Right forelimb (tissue), 1 donor: ENCODE data around the gene MYBPC1.
"Not testable (repeated sequence)": the region's sequence is repeated elsewhere in the genome, so short reads cannot be mapped to it uniquely, and the experiment has no call there.

Source experiments
- DNase-seq: peaks from one replicate; pipeline ENCODE4 v3.0.0-alpha.2; 2018

Gene MYBPC1

DNA sequence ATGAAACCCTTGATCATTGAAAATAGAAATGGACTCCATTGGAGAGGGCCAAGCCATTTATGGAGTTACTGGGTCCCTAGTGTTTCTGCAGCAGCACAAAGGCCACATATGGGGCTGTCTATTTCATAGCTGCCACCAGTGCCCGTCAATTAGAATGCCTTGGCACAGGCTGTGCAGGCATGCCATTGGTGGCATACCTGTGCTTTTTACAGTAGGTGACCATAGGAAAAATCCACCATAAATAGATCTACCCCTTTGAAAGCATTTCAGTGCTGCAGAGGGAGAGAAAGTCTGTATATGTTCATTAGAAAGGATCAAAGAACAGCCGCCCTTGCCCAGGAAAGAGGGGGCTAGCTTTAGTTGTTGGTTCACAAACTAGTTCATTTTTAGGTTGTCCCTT lies 13.1 kb downstream of the MYBPC1 start:
- no peak for DNase-seq

DNA sequence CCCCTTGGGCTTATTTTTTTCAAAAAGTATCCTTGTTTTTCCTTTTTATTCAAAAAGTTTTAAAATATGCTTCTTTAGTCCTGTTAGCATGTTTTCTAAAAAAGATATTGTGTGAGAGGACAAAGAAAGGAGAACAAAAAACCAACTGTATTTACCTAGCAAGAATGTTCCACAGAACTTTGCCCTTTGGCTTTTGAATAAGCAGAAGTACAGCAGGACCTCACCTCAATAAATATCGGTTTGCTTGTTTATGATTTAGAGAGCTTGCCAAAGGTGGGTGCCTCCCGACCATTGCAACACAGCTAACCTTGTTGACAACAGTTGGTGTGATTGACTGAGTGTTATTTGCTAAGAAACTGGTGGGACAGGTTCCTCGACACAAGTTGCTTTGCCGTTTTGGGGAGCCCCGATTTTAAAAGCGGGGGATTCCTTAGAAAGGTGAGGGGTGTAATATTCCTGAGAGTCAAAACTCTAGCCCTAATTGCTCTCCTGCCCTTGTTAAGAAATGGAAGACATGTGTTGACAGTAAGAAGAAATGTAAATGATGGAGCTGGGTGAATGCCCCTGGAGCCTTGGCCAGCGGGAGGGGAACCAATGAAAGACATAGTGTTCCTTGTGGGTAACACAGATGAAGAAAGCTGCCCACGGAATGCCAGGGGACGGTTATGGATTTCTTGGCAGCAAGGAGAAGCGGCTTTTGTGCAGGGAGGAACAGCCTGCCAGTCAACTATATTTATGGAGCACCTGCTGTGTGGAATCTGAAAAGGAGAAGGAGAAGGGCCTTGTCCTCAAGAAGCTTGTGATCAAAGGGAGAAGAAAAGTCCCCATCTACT lies 13.7 kb downstream of the MYBPC1 start:
- DNase-seq = no peak

- DNase-seq = no peak
Measured at GRCh38 chr12:101609198-101609597, 14.4 kb downstream of the MYBPC1 start.

DNA sequence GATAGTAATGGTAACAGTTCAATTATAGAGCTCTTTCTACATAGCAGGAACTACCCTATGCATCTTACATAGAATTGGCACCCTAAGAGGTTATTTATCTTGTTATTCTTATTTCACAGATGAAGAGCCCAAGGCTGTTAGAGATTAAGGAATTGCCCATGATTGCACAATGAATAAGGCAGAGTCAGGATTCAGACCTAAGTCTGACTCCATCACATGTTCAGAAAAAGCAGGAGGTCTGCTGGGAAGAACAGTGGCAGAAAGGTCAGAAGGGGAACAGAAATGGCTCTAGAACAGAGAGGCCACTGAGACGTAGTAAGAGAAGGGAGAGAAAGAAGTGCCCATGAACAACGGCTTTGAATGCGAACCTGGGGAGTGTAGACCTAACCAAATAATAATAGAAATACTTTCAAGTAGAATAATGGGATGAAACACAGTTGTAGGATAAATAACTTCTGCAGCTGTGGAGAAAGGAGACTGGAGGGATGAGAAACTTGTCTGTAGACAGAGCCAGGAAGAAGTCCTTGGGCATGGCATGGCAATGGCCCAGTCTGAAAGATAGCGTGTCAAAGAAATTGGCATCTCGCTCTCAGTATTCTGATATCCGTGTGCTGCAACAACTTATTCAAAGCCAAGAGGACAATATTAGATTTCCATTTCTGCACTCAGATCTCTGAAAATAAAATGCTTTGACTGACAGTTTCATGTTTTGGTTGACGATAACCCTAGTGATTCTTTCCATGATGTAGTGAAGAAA lies 17.6 kb downstream of the MYBPC1 start:
- no peak for DNase-seq

GRCh38 chr12:101616027-101616494 lies 21.3 kb downstream of the MYBPC1 start:
- DNase-seq = no peak

GRCh38 chr12:101619026-101619786 lies 24.4 kb downstream of the MYBPC1 start:
- no peak for DNase-seq

DNA sequence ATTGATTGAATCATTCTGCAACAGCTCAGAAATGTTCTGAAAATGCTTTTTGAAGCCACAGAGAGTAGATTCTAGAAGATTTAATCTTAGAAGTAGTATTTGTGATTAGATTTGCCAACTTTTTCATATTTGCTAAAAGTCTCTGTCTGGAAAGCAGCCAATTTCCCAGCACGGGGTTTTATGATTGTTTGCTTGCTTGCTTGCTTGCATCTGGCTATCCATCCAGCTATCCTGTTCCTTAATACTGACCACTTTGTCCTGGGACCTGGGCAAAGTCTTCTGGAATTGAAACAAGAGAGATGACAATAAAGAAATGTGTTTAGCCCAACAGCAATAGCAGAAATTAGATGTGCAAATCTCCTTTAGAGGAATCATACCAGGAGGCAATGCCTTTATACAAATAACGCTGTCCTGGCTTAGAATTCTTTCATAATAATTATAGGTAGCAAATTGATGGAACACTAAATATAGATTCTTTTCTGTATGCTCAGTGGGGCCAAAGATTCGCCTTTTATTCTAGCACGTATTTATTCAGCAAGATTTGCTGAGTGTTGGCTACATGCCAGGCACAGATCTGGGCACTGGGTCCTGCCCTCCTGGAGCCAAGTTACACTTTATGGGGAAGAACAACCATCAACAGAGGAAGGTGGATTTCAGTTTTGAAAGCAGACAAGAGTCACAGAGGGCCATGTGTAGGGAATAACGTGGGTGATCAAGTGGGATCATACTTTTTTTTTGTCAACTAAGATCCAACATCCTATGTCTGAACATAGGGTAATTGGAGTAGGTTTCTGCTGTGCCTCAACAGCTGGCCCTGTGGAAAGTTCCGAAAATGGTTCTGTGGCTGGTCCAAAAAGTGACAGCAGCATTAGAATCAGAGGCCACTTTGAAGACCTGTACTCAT lies 25.3 kb downstream of the MYBPC1 start:
- no peak for DNase-seq

DNA sequence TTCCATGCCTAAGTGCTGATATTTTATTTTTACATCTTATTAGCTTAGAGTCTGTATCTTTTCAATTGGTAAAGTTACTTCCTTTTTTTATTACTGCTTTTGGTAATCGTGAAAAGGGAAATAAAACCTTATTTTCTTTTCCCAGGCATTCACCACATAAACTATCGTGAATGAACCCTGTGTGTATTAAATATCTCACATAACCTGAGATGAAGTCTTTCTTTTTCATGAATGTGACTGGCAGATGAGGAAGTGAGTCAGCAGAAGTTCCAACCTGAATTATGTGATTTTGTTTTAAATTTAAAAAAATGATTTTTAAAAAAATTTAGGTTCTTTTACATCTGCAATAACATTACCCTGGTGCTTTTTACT lies 26.0 kb downstream of the MYBPC1 start:
- no peak for DNase-seq

DNA sequence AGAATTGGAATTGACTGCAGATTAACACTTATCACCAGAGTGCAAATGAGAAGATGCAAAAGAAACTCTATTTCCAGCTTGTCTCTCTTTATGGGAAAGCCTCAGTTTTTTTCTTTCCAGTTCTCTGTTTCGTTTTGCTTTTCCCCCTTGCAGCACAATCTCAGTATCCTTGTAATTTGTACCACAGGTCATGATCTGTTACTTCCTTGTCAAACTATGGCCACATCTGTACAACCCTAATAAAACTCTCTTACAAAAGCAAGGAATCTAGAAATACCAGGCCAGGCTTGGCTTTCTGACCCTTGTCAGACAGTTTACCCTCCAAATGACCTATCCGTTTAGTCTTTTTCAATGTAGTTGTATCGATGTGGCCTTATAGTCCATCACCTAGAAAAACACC lies 33.9 kb downstream of the MYBPC1 start:
- no peak for DNase-seq

- no peak for DNase-seq
Measured at GRCh38 chr12:101634724-101635123, 40.0 kb downstream of the MYBPC1 start.

DNA sequence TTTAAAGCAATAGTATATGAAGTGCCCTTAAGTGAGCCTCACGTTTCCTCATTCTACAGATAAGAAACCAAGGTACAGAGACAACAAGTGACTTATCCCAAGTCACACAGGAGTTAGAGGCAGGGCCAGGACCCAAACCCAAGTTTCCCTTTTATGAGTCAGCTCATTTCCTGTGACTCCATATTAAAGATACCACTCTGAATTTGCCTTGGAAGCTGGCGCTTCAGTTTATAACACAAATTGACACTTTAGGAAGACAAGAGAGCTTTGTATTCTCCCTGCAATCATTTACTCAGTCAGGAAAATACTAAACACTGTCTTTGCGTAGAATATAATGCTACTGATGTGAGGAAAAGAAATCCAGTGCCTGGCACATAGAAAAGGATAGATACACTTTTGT lies 43.2 kb downstream of the MYBPC1 start:
- DNase-seq = no peak

- DNase-seq = peak; percentile 45
Measured at GRCh38 chr12:101642115-101643067, 47.6 kb downstream of the MYBPC1 start.

DNA sequence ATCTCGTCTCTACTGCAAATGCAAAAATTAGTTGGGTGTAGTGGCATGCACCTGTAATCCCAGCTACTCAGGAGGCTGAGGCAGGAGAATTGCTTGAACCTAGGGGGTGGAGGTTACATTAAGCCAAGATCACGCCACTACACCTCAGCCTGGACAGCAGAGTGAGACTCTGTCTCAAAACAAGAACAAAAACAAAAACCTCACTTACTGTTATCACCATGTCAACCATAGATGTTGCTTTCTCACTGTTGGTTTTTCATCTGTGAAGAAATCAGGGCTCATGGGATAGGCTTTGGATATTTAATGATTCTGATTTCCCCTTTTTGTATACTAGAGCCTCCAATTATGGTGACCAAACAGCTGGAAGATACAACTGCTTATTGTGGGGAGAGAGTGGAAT lies 52.9 kb downstream of the MYBPC1 start:
- no peak for DNase-seq

GRCh38 chr12:101648195-101648594 lies 53.4 kb downstream of the MYBPC1 start:
- DNase-seq = no peak

- DNase-seq = no peak
Measured at GRCh38 chr12:101650346-101651117, 55.8 kb downstream of the MYBPC1 start.

DNA sequence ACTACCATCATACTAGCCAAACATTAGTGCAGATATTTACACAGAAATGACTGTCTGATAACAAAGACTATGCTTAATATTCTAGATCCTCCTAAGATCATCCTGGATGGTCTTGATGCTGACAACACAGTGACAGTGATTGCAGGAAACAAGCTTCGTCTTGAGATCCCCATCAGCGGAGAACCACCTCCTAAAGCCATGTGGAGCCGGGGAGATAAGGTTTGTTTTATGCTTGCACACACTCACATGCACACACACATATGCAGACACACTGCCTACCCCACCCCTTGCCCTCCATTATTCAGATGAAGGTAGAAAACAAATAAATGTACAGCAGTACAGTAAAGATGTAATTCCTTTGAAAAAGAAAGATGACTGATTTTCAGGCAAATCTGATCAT lies 58.3 kb downstream of the MYBPC1 start:
- no peak for DNase-seq

- no peak for DNase-seq
Measured at GRCh38 chr12:101653503-101653902, 58.7 kb downstream of the MYBPC1 start.

DNA sequence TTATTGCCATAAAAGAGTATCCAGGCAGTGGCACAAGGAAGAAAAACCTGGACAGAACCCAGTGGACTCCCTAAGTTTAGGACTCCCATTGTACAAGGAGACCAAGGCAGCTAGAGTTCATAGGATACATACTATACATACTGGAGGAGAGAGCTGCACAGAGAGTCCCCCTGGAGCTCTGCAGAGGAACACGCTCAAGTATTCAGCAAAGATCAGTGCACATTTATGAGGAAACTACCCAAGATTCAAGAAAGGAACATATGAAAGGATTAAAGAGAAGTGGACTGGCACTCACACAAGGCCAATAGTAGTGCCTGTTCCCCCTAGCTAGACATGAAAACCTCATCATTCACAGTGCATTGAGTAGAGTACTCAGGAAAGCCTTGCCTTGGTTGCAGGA lies 59.7 kb downstream of the MYBPC1 start:
- no peak for DNase-seq

GRCh38 chr12:101655393-101655792 lies 60.6 kb downstream of the MYBPC1 start:
- DNase-seq = no peak

GRCh38 chr12:101660662-101661061 lies 65.9 kb downstream of the MYBPC1 start:
- not testable (repeated sequence) for DNase-seq
